ENCODE data around the gene PFN1. TPM values are rescaled to one million over a fixed set of nuclear protein-coding genes. Genes with fewer than 3 reads are reported as not detected.

Gene PFN1
- total and polyA plus RNA-seq, 10 of the 15 experiments (the other 5 are each of a cell fraction or from before 2014, with no cell fraction given): 154 to 3,892 (median 1,918) TPM

DNA sequence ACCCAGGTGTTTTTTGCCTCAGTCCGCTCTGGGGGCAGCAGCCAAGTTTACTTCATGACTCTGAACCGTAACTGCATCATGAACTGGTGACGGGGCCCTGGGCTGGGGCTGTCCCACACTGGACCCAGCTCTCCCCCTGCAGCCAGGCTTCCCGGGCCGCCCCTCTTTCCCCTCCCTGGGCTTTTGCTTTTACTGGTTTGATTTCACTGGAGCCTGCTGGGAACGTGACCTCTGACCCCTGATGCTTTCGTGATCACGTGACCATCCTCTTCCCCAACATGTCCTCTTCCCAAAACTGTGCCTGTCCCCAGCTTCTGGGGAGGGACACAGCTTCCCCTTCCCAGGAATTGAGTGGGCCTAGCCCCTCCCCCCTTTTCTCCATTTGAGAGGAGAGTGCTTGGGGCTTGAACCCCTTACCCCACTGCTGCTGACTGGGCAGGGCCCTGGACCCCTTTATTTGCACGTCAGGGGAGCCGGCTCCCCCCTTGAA is 51.1 kb downstream of the PFN1 start:
- intact Hi-C loops (cut with micrococcal nuclease; ENCODE audit: unreplicated experiment): no loop called here
- CTCF ChIA-PET: no interaction called here

DNA sequence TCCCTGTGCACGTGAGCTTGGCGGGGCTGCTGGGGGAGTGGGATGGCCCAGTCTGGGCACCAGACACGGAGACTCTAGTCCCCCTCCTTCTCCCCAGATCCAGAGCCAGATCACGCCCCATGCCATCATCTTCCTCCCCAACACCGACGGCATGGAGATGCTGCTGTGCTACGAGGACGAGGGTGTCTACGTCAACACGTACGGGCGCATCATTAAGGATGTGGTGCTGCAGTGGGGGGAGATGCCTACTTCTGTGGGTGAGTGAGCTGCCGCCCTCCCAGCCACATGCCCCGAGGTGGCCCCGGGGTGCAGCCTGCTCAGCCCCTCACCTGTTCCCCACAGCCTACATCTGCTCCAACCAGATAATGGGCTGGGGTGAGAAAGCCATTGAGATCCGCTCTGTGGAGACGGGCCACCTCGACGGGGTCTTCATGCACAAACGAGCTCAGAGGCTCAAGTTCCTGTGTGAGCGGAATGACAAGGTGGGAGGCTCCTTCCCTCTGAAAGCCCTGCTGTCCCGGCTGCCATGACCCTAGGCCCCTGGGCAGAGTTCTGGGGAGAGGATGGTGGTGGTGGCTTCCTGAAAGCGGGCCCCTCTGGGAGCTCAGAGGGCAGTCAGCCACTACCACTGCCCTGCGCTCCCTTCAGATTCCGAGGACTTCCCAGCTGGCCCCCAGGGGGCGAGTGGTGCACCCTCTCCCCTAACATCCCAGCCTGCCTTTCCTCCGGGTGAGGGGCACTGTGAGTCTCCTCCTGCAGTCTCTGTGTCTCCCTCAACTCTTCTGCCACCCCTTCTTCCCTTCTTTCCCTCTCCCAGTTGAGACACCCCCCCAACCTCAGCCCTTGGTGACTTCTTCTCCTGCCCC is 51.8 kb downstream of the PFN1 start:
- no TSS peak for BruUV-seq (replicated peaks)
- CTCF ChIA-PET: no interaction called here
- Histone ChIP-seq H3K27me3 (replicated peaks in 1 of 2; ENCODE audit: control insufficient read depth in 2 of 2, insufficient read depth in 2 of 2, low read length in 1 of 2) (no peaks in the 10 kb centered on the region; a peak in 1 of 4 replicates), H4K20me1 (ENCODE audit: control insufficient read depth, insufficient read depth) (no peaks in the 10 kb centered on the region), H3K9me3 (replicated peaks; ENCODE audit: control insufficient read depth, insufficient read depth, low read length) (no peaks in the 10 kb centered on the region; the same call in 2 of the 3 replicates), H3K36me3 (ENCODE audit: control insufficient read depth in 2 of 2, insufficient read depth in 2 of 2, low read length in 1 of 2) (peaks cover 3 to 17% of the 10 kb centered on the region in 2 experiments; a peak in 3 of 4 replicates), H2AFZ (ENCODE audit: control insufficient read depth, low read depth, low read length) (no peak overlapping the region), H3K27ac (ENCODE audit: control insufficient read depth, insufficient read depth) (no peak overlapping the region), H3K9ac (ENCODE audit: control insufficient read depth, insufficient read depth, low read length) (no peak overlapping the region), H3K79me2 (ENCODE audit: control insufficient read depth, insufficient read depth, low read length) (no peaks in the 10 kb centered on the region), H3K4me2 (ENCODE audit: control insufficient read depth, insufficient read depth) (no peak overlapping the region), H3K4me3 (no peak overlapping the region), H3K4me1 (ENCODE audit: control insufficient read depth, insufficient read depth, low read length) (peaks cover 10% of the 10 kb centered on the region; the same call in 1 of the 2 replicates)
- no peak for FAIRE-seq
- RAD21 ChIA-PET (ENCODE audit: unreplicated experiment): no interaction called here
- intact Hi-C loops (cut with micrococcal nuclease; ENCODE audit: unreplicated experiment) (no loop called here), in situ Hi-C loops (cut with MboI) (no loop called here)
- WGBS (ENCODE audit: insufficient coverage, insufficient replicate concordance, low lambda C conversion rate, missing lambda C conversion rate): 91% methylated on average over 25 of the region's 27 CpGs
- SMC1A ChIA-PET (ENCODE audit: uncharacterized antibody, unreplicated experiment): no interaction called here
- DNase-seq (ENCODE audit: low read depth, low spot score): no peak
- POLR2A ChIA-PET: interaction anchor here (0.5 kb wide), 1 partner anchor 247 kb away, joined by 6 read pairs; no protein-coding TSS in a partner anchor
- no peak for ATAC-seq
- TF ChIP-seq, protein P1, sequence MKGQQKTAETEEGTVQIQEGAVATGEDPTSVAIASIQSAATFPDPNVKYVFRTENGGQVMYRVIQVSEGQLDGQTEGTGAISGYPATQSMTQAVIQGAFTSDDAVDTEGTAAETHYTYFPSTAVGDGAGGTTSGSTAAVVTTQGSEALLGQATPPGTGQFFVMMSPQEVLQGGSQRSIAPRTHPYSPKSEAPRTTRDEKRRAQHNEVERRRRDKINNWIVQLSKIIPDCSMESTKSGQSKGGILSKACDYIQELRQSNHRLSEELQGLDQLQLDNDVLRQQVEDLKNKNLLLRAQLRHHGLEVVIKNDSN (IDR thresholded peaks at IDR 0.05; ENCODE audit: borderline replicate concordance, extremely low read length, insufficient read depth, low read depth, low read length): no peak
- no peak for TF ChIP-seq MEF2B (IDR thresholded peaks at IDR 0.05; ENCODE audit: partially characterized antibody, poor library complexity, severe bottlenecking)
- TF ChIP-seq, protein P2, sequence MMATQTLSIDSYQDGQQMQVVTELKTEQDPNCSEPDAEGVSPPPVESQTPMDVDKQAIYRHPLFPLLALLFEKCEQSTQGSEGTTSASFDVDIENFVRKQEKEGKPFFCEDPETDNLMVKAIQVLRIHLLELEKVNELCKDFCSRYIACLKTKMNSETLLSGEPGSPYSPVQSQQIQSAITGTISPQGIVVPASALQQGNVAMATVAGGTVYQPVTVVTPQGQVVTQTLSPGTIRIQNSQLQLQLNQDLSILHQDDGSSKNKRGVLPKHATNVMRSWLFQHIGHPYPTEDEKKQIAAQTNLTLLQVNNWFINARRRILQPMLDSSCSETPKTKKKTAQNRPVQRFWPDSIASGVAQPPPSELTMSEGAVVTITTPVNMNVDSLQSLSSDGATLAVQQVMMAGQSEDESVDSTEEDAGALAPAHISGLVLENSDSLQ (IDR thresholded peaks at IDR 0.05): no peak
- no peak for TF ChIP-seq GABPA (IDR thresholded peaks at IDR 0.05; ENCODE audit: low read depth)
- TF ChIP-seq SREBF1 (IDR thresholded peaks at IDR 0.05; ENCODE audit: low read length): no peak
- no peak for TF ChIP-seq RUNX3 (IDR thresholded peaks at IDR 0.05; ENCODE audit: low read length)
- TF ChIP-seq TAF1 (IDR thresholded peaks at IDR 0.05; ENCODE audit: borderline replicate concordance, low read depth, low read length): no peak
- TF ChIP-seq, protein P3, sequence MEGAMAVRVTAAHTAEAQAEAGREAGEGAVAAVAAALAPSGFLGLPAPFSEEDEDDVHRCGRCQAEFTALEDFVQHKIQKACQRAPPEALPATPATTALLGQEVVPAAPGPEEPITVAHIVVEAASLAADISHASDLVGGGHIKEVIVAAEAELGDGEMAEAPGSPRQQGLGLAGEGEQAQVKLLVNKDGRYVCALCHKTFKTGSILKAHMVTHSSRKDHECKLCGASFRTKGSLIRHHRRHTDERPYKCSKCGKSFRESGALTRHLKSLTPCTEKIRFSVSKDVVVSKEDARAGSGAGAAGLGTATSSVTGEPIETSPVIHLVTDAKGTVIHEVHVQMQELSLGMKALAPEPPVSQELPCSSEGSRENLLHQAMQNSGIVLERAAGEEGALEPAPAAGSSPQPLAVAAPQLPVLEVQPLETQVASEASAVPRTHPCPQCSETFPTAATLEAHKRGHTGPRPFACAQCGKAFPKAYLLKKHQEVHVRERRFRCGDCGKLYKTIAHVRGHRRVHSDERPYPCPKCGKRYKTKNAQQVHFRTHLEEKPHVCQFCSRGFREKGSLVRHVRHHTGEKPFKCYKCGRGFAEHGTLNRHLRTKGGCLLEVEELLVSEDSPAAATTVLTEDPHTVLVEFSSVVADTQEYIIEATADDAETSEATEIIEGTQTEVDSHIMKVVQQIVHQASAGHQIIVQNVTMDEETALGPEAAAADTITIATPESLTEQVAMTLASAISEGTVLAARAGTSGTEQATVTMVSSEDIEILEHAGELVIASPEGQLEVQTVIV (IDR thresholded peaks at IDR 0.05; ENCODE audit: borderline replicate concordance, partially characterized antibody): no peak
- TF ChIP-seq CEBPB (IDR thresholded peaks at IDR 0.05; ENCODE audit: borderline replicate concordance in 1 of 2, low read depth in 2 of 2, low read length in 2 of 2): no peak

More for the DNA sequence above, 51.1 kb downstream of the PFN1 start:
- DNase-seq (ENCODE audit: low read depth, low spot score) (no peak), ATAC-seq (no peak), FAIRE-seq (no peak)
- no peak overlapping the region for H3K27ac ChIP-seq (ENCODE audit: control insufficient read depth, insufficient read depth)
- ChIA-PET RAD21 (ENCODE audit: unreplicated experiment) (no interaction called here), SMC1A (ENCODE audit: uncharacterized antibody, unreplicated experiment) (no interaction called here), POLR2A (interaction anchor here (0.5 to 0.6 kb wide), 2 partner anchors 248 to 486 kb away, joined by 3 to 6 read pairs; no protein-coding TSS in a partner anchor)
- no peaks in the 10 kb centered on the region for H4K20me1 ChIP-seq (ENCODE audit: control insufficient read depth, insufficient read depth)
- H3K79me2 ChIP-seq (ENCODE audit: control insufficient read depth, insufficient read depth, low read length): no peaks in the 10 kb centered on the region
- H3K27me3 ChIP-seq (replicated peaks in 1 of 2; ENCODE audit: control insufficient read depth in 2 of 2, insufficient read depth in 2 of 2, low read length in 1 of 2): no peaks in the 10 kb centered on the region; a peak in 1 of 4 replicates
- no TSS peak for BruUV-seq (replicated peaks)
- no peak overlapping the region for H2AFZ ChIP-seq (ENCODE audit: control insufficient read depth, low read depth, low read length)
- in situ Hi-C loops (cut with MboI): no loop called here
- no peak overlapping the region for H3K4me2 ChIP-seq (ENCODE audit: control insufficient read depth, insufficient read depth)
- 92% methylated on average over 10 of the region's 10 CpGs for WGBS (ENCODE audit: insufficient coverage, insufficient replicate concordance, low lambda C conversion rate, missing lambda C conversion rate)
- H3K4me3 ChIP-seq: no peak overlapping the region
- no peaks in the 10 kb centered on the region; the same call in 2 of the 3 replicates for H3K9me3 ChIP-seq (replicated peaks; ENCODE audit: control insufficient read depth, insufficient read depth, low read length)
- peaks cover 3 to 17% of the 10 kb centered on the region in 2 experiments; a peak in 3 of 4 replicates for H3K36me3 ChIP-seq (ENCODE audit: control insufficient read depth in 2 of 2, insufficient read depth in 2 of 2, low read length in 1 of 2)
- H3K9ac ChIP-seq (ENCODE audit: control insufficient read depth, insufficient read depth, low read length): no peak overlapping the region
- TF ChIP-seq CREB1 (IDR thresholded peaks at IDR 0.05; ENCODE audit: low read depth) (no peak), NR2F1 (conservative IDR thresholded peaks at IDR 0.05) (0 out of 2 replicates have a peak, but pooled peaks have one; percentile 14), ESRRA (IDR thresholded peaks at IDR 0.05; ENCODE audit: low read length) (no peak)
- H3K4me1 ChIP-seq (ENCODE audit: control insufficient read depth, insufficient read depth, low read length): peaks cover 10% of the 10 kb centered on the region; the same call in 1 of the 2 replicates

All from GM12878 (cell line).